Measurements from ENCODE around the gene LYAR.

The LYAR gene

DNA sequence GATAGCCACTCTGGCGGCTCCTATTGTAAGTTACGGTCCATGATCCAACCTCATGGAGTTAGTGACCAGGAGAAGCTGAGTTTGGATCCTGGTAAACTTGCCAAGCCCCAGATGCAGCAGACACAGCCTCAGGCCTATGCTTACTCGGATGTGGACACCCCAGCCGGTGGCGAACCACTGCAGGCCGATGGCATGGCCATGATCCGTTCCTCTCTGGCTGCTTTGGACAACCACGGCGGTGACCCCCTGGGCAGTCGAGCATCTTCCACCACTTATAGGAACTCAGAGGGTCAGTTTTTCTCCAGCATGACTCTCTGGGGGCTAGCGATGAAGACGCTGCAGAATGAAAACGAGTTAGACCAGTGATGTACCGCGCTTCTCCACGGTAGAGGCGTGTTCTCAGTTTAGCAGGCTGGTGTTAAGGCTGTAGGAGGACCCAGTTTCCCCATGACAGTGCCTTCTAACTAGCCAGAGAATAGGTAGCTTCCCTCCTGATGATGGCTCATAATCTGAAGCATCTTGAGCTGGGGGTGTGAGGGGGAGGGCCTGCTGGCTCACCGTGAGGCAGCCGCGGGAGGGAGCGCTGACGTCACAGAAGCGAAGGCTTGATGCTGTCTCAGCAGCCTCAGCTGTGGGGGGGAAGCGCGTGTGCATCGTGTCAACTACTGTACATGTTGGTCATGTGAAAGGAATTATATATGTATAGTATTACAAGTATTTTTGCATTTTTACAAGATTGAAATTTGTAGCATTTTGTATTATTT, 31.2 kb upstream of the LYAR start:
- H3K36me3 ChIP-seq (ENCODE audit: insufficient read depth, low read length), result peaks cover 21% of the 10 kb centered on the region; the same call in 1 of the 2 replicates
- H2AFZ ChIP-seq (ENCODE audit: low read length), result no peak overlapping the region
- no peaks in the 10 kb centered on the region for H3K4me1 ChIP-seq (ENCODE audit: insufficient read depth, low read length, poor library complexity, severe bottlenecking)
- no peak overlapping the region for H3K4me3 ChIP-seq (ENCODE audit: low read length, poor library complexity, severe bottlenecking)
- H3K9ac ChIP-seq (ENCODE audit: low read depth, low read length, poor library complexity, severe bottlenecking), result no peak overlapping the region
- H3K4me2 ChIP-seq (ENCODE audit: low read depth, low read length, poor library complexity, severe bottlenecking), result no peak overlapping the region
- no peaks in the 10 kb centered on the region for H3K9me3 ChIP-seq (ENCODE audit: insufficient read depth, low read depth, low read length)
- H3K27me3 ChIP-seq (ENCODE audit: insufficient read depth, low read length, poor library complexity, severe bottlenecking), result no peaks in the 10 kb centered on the region
- H3K79me2 ChIP-seq (ENCODE audit: insufficient read depth, low read length), result no peaks in the 10 kb centered on the region
- H3K9me2 ChIP-seq (replicated peaks; ENCODE audit: low read depth, low read length), result no peaks in the 10 kb centered on the region
- no peaks in the 10 kb centered on the region for H4K20me1 ChIP-seq (ENCODE audit: insufficient read depth, low read length, poor library complexity, severe bottlenecking)
- TF ChIP-seq EZH2phosphoT487 (IDR thresholded peaks at IDR 0.05; ENCODE audit: borderline replicate concordance), result no peak
- TF ChIP-seq, protein P1, sequence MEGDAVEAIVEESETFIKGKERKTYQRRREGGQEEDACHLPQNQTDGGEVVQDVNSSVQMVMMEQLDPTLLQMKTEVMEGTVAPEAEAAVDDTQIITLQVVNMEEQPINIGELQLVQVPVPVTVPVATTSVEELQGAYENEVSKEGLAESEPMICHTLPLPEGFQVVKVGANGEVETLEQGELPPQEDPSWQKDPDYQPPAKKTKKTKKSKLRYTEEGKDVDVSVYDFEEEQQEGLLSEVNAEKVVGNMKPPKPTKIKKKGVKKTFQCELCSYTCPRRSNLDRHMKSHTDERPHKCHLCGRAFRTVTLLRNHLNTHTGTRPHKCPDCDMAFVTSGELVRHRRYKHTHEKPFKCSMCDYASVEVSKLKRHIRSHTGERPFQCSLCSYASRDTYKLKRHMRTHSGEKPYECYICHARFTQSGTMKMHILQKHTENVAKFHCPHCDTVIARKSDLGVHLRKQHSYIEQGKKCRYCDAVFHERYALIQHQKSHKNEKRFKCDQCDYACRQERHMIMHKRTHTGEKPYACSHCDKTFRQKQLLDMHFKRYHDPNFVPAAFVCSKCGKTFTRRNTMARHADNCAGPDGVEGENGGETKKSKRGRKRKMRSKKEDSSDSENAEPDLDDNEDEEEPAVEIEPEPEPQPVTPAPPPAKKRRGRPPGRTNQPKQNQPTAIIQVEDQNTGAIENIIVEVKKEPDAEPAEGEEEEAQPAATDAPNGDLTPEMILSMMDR (conservative IDR thresholded peaks at IDR 0.05; ENCODE audit: low read length), result no peak
- no peaks in the 10 kb centered on the region for H3F3A ChIP-seq (ENCODE audit: low read depth)

GRCh38 chr4:4320528-4320927, 30.6 kb upstream of the LYAR start:
- H3K4me1 ChIP-seq (ENCODE audit: insufficient read depth, low read length, poor library complexity, severe bottlenecking), result no peaks in the 10 kb centered on the region
- no peaks in the 10 kb centered on the region for H3K9me2 ChIP-seq (replicated peaks; ENCODE audit: low read depth, low read length)
- no peaks in the 10 kb centered on the region for H4K20me1 ChIP-seq (ENCODE audit: insufficient read depth, low read length, poor library complexity, severe bottlenecking)
- H3K27me3 ChIP-seq (ENCODE audit: insufficient read depth, low read length, poor library complexity, severe bottlenecking), result no peaks in the 10 kb centered on the region
- H3F3A ChIP-seq (ENCODE audit: low read depth), result no peaks in the 10 kb centered on the region
- no peak overlapping the region for H3K4me3 ChIP-seq (ENCODE audit: low read length, poor library complexity, severe bottlenecking)
- no peak overlapping the region for H3K9ac ChIP-seq (ENCODE audit: low read depth, low read length, poor library complexity, severe bottlenecking)
- no peaks in the 10 kb centered on the region for H3K79me2 ChIP-seq (ENCODE audit: insufficient read depth, low read length)
- H3K4me2 ChIP-seq (ENCODE audit: low read depth, low read length, poor library complexity, severe bottlenecking), result no peak overlapping the region
- peaks cover 27% of the 10 kb centered on the region; the same call in 1 of the 2 replicates for H3K36me3 ChIP-seq (ENCODE audit: insufficient read depth, low read length)
- no peak overlapping the region for H2AFZ ChIP-seq (ENCODE audit: low read length)
- TF ChIP-seq, protein P1 (conservative IDR thresholded peaks at IDR 0.05; ENCODE audit: low read length), result no peak
- TF ChIP-seq EZH2phosphoT487 (IDR thresholded peaks at IDR 0.05; ENCODE audit: borderline replicate concordance), result no peak
- H3K9me3 ChIP-seq (ENCODE audit: insufficient read depth, low read depth, low read length), result no peaks in the 10 kb centered on the region

GRCh38 chr4:4317496-4318232, 27.7 kb upstream of the LYAR start:
- Histone ChIP-seq H3K9me2 (replicated peaks; ENCODE audit: low read depth, low read length) (no peaks in the 10 kb centered on the region), H3F3A (ENCODE audit: low read depth) (no peaks in the 10 kb centered on the region), H3K79me2 (ENCODE audit: insufficient read depth, low read length) (no peaks in the 10 kb centered on the region), H3K9me3 (ENCODE audit: insufficient read depth, low read depth, low read length) (no peaks in the 10 kb centered on the region), H3K4me1 (ENCODE audit: insufficient read depth, low read length, poor library complexity, severe bottlenecking) (no peaks in the 10 kb centered on the region), H2AFZ (ENCODE audit: low read length) (no peak overlapping the region), H3K4me3 (ENCODE audit: low read length, poor library complexity, severe bottlenecking) (no peak overlapping the region), H3K9ac (ENCODE audit: low read depth, low read length, poor library complexity, severe bottlenecking) (no peak overlapping the region), H3K27me3 (ENCODE audit: insufficient read depth, low read length, poor library complexity, severe bottlenecking) (no peaks in the 10 kb centered on the region), H4K20me1 (ENCODE audit: insufficient read depth, low read length, poor library complexity, severe bottlenecking) (no peaks in the 10 kb centered on the region), H3K4me2 (ENCODE audit: low read depth, low read length, poor library complexity, severe bottlenecking) (no peak overlapping the region), H3K36me3 (ENCODE audit: insufficient read depth, low read length) (peaks cover 39% of the 10 kb centered on the region; the same call in 1 of the 2 replicates)
- TF ChIP-seq EZH2phosphoT487 (IDR thresholded peaks at IDR 0.05; ENCODE audit: borderline replicate concordance), result no peak
- TF ChIP-seq, protein P1 (conservative IDR thresholded peaks at IDR 0.05; ENCODE audit: low read length), result no peak
